Measurements from ENCODE around the gene SLC35A2.
A peak's percentile ranks its signal among the peaks of the same experiment; 100 is the strongest.

SLC35A2 gene

GRCh38 chrX:48918301-48918642 lies 6.8 kb upstream of the SLC35A2 start:
- DNase-seq (ENCODE audit: extremely low read depth, low read depth), result no peak
- TF ChIP-seq, protein P1, sequence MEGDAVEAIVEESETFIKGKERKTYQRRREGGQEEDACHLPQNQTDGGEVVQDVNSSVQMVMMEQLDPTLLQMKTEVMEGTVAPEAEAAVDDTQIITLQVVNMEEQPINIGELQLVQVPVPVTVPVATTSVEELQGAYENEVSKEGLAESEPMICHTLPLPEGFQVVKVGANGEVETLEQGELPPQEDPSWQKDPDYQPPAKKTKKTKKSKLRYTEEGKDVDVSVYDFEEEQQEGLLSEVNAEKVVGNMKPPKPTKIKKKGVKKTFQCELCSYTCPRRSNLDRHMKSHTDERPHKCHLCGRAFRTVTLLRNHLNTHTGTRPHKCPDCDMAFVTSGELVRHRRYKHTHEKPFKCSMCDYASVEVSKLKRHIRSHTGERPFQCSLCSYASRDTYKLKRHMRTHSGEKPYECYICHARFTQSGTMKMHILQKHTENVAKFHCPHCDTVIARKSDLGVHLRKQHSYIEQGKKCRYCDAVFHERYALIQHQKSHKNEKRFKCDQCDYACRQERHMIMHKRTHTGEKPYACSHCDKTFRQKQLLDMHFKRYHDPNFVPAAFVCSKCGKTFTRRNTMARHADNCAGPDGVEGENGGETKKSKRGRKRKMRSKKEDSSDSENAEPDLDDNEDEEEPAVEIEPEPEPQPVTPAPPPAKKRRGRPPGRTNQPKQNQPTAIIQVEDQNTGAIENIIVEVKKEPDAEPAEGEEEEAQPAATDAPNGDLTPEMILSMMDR (IDR thresholded peaks at IDR 0.05; ENCODE audit: low read depth, low read length), result no peak

- TF ChIP-seq, protein P1 (IDR thresholded peaks at IDR 0.05; ENCODE audit: low read depth, low read length), result peak; percentile 84
- peak; percentile 65 for DNase-seq (ENCODE audit: extremely low read depth, low read depth)
These were observed 5.9 kb upstream of the SLC35A2 start for GRCh38 chrX:48917139-48918001.

DNA sequence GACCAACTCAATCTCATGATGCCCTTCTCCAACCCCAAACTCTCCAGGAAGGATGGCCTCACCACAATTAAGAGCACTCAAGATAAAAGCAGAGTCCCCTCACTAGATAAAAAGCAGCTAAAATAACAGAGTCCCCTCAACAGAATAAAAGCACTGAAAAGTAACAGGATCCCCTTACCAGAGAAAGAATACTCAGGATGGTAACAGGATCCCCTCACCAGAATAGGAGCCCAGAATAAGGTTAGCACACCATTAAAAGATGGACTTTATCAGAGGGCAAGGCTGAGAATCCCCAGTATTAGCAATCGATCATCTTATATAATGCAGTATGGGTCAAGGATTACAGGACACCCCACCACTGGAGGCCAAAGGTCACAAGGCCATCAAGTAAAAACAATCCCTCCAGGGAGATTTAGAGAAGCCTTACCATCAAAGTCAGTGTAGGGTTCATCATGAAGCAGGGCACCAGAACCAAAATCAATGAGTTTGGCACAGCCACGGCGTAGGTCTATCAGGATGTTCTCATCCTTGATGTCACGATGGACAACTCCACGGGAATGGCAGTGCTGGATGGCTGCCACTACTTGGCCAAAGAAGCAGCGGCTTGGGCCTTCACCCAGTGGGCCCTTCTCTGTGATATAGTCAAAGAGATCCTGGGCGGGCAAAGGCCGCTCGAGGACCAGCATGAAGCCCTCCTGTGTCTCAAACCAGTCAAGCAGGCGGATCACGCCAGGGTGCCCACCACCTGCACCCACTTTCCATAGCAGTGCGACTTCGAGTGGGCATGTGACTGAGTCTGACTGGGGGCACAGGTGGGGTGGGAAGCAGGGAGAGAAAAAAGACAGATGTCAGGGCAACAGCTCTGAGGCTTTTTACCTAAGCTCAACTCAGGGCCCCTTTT lies 3.4 kb upstream of the SLC35A2 start:
- TF ChIP-seq, protein P1 (IDR thresholded peaks at IDR 0.05; ENCODE audit: low read depth, low read length), result no peak
- no peak for DNase-seq (ENCODE audit: extremely low read depth, low read depth)

- TF ChIP-seq, protein P1 (IDR thresholded peaks at IDR 0.05; ENCODE audit: low read depth, low read length), result no peak
- DNase-seq (ENCODE audit: extremely low read depth, low read depth), result no peak
These were observed 2.3 kb upstream of the SLC35A2 start for GRCh38 chrX:48913605-48914366.

DNA sequence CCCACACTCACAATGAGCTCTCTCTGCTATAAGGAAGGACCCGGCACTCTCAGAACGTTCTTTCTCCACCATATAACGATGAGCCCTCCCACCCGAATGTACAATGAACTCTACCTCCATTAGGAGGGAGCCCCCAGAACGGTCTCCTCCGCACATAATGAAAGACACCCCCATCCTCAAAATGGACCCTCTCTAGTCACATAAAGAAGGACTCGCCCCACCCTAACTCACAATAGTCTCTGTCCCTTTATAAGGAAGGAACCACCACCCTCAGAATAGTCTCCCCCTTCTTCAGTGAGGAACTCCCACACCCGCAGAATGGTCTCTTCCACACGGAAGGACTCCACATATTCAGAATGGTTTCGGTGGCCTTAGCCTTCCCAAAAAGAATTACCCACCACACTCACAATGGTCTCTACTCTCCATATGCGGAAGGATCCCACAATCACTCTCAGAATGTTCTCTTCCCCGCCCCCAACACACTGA lies 477 bp downstream of the SLC35A2 start:
- no peak for DNase-seq (ENCODE audit: extremely low read depth, low read depth)
- TF ChIP-seq, protein P1 (IDR thresholded peaks at IDR 0.05; ENCODE audit: low read depth, low read length), result no peak

- no peak for DNase-seq (ENCODE audit: extremely low read depth, low read depth)
- TF ChIP-seq, protein P1 (IDR thresholded peaks at IDR 0.05; ENCODE audit: low read depth, low read length), result no peak
These were observed 1.6 kb downstream of the SLC35A2 start for GRCh38 chrX:48909703-48910294.
